Liver (tissue), 9 donors: ENCODE measurements around the gene KIF23. TPM values are rescaled to one million over a fixed set of nuclear protein-coding genes. Genes with fewer than 3 reads are reported as not detected.

Experiments used
- DNase-seq: peaks from one replicate; pipeline ENCODE4 v3.0.0-alpha.2; 2017; ENCODE audit warnings: low spot score
- H3K27ac ChIP-seq, 2 donors: one replicate each; pipeline ENCODE4 v1.7.0; 2013; ENCODE audit warnings: inconsistent platforms in 2 of 2, low read length in 2 of 2, control low read depth in 1 of 2, low read depth in 1 of 2, mild to moderate bottlenecking in 1 of 2
- H3K27me3 ChIP-seq, 4 donors: one replicate each; pipeline versions ENCODE4 v1.6.1 to v1.7.0; 2013; ENCODE audit warnings: low read length in 3 of 4, inconsistent platforms in 1 of 4, mild to moderate bottlenecking in 1 of 4, moderate library complexity in 1 of 4; ENCODE audit not compliant: control insufficient read depth in 4 of 4, insufficient read depth in 4 of 4
- H3K36me3 ChIP-seq, 4 donors: one replicate each; pipeline versions ENCODE4 v1.6.1 to v1.7.0; 2013; ENCODE audit warnings: low read length in 3 of 4, mild to moderate bottlenecking in 3 of 4, low read depth in 1 of 4, moderate library complexity in 1 of 4; ENCODE audit not compliant: control insufficient read depth in 4 of 4, insufficient read depth in 3 of 4
- H3K4me1 ChIP-seq, 4 donors: one replicate each; pipeline versions ENCODE4 v1.6.1 to v1.7.0; 2013; ENCODE audit warnings: low read length in 3 of 4, mild to moderate bottlenecking in 3 of 4, moderate library complexity in 1 of 4; ENCODE audit not compliant: control insufficient read depth in 4 of 4, insufficient read depth in 4 of 4
- H3K4me3 ChIP-seq, 3 donors: one replicate each; pipeline versions ENCODE4 v1.6.1 to v1.7.0; 2013; ENCODE audit warnings: low read length in 3 of 3, control low read depth in 1 of 3, low read depth in 1 of 3, mild to moderate bottlenecking in 1 of 3
- H3K9ac ChIP-seq, 2 donors: one replicate each; pipeline ENCODE4 v1.7.0; 2013; ENCODE audit warnings: low read length in 2 of 2, mild to moderate bottlenecking in 2 of 2, moderate library complexity in 2 of 2, control low read depth in 1 of 2, low read depth in 1 of 2
- H3K9me3 ChIP-seq, 4 donors: one replicate each; pipeline versions ENCODE4 v1.6.1 to v1.7.0; 2013; ENCODE audit warnings: low read length in 3 of 4; ENCODE audit not compliant: control insufficient read depth in 4 of 4
- ATF3 ChIP-seq: IDR thresholded peaks from 2 replicates; pipeline ENCODE4 v1.6.1; 2016; ENCODE audit warnings: antibody characterized with exemption
- EGR1 ChIP-seq, 2 donors: IDR thresholded peaks; 2 replicates each; pipeline ENCODE4 v1.6.1; 2016 to 2018; ENCODE audit warnings: antibody characterized with exemption in 2 of 2, low read depth in 2 of 2
- FOXA1 ChIP-seq: IDR thresholded peaks from 2 replicates; pipeline ENCODE4 v1.6.1; 2016; ENCODE audit warnings: antibody characterized with exemption
- FOXA2 ChIP-seq: IDR thresholded peaks from 2 replicates; pipeline ENCODE4 v1.6.1; 2016; ENCODE audit warnings: antibody characterized with exemption
- GABPA ChIP-seq, 2 donors: IDR thresholded peaks in 1 of 2; conservative IDR thresholded peaks in 1 of 2; 2 replicates each; pipeline ENCODE4 v1.6.1; 2016; ENCODE audit warnings: antibody characterized with exemption in 2 of 2, mild to moderate bottlenecking in 1 of 2, moderate library complexity in 1 of 2
- HNF4G ChIP-seq: IDR thresholded peaks from 2 replicates; pipeline ENCODE4 v1.6.1; 2016; ENCODE audit warnings: antibody characterized with exemption
- MAX ChIP-seq: IDR thresholded peaks from 2 replicates; pipeline ENCODE4 v1.6.1; 2016; ENCODE audit warnings: antibody characterized with exemption
- NR2F2 ChIP-seq: IDR thresholded peaks from 2 replicates; pipeline ENCODE4 v1.6.1; 2016; ENCODE audit warnings: antibody characterized with exemption
- RAD21 ChIP-seq, 2 donors: IDR thresholded peaks; 2 replicates each; pipeline ENCODE4 v1.6.1; 2016; ENCODE audit warnings: antibody characterized with exemption in 2 of 2, mild to moderate bottlenecking in 2 of 2
- REST ChIP-seq: IDR thresholded peaks from 2 replicates; pipeline ENCODE4 v1.6.1; 2016; ENCODE audit warnings: antibody characterized with exemption, mild to moderate bottlenecking
- RXRA ChIP-seq, 2 donors: IDR thresholded peaks; 2 replicates each; pipeline ENCODE4 v1.6.1; 2017 to 2018; ENCODE audit warnings: antibody characterized with exemption in 2 of 2, mild to moderate bottlenecking in 1 of 2
- SP1 ChIP-seq: IDR thresholded peaks from 2 replicates; pipeline ENCODE4 v1.6.1; 2018; ENCODE audit warnings: antibody characterized with exemption, mild to moderate bottlenecking
- TAF1 ChIP-seq: conservative IDR thresholded peaks from 2 replicates; pipeline ENCODE4 v1.6.1; 2016; ENCODE audit warnings: antibody characterized with exemption, mild to moderate bottlenecking
- YY1 ChIP-seq: IDR thresholded peaks from 2 replicates; pipeline ENCODE4 v1.6.1; 2016; ENCODE audit warnings: antibody characterized with exemption, mild to moderate bottlenecking
- ZBTB33 ChIP-seq: IDR thresholded peaks from 2 replicates; pipeline ENCODE4 v1.6.1; 2016; ENCODE audit warnings: antibody characterized with exemption
- WGBS: extraction: QIAGEN DNeasy Blood & Tissue Kit; methylation state at CpG from one replicate; pipeline ENCODE4 v1.1.7; 2013; 5-methylcytosine and 5-hydroxymethylcytosine counted together
- polyA plus RNA-seq, 2 donors: library from polyadenylated mRNA; stranded (reverse) in 1 of 2; unstranded in 1 of 2; fragments of 200-250 nt in 1 of 2; fragments of >200 nt in 1 of 2; fragmentation: Nextera tagmentation in 1 of 2; extraction: Ambion mirVana in 1 of 2; gene quantifications; one replicate each; pipeline versions ENCODE4 v1.2.1 to v1.2.3, GENCODE V29; 2013 to 2015
- total RNA-seq, 2 donors: library from RNA; depleted of rRNA; stranded (reverse); fragments of >200 nt; gene quantifications; one replicate each; pipeline ENCODE4 v1.2.3, GENCODE V29; 2014
- donor health status: healthy.
- donor health status: healthy.
- donor health status: healthy.
- donor health status: healthy.
- donor health status: healthy.

The KIF23 gene
- total and polyA plus RNA-seq, 4 donors = 0.25 to 32.8 (median 1.1) TPM

- peaks cover 0 to 3% (median under 1%) of the 10 kb centered on the region in 4 donors for H3K4me1 ChIP-seq
- no peak overlapping the region for H3K4me3 ChIP-seq
- TF ChIP-seq ATF3 = no peak
- no peak for TF ChIP-seq RXRA (IDR thresholded peaks at IDR 0.05)
- TF ChIP-seq EGR1 (IDR thresholded peaks at IDR 0.05; ENCODE audit: low read depth in 2 of 2) = no peak
- TF ChIP-seq FOXA1 = no peak
- no peak overlapping the region for H3K9ac ChIP-seq
- H3K36me3 ChIP-seq = no peaks in the 10 kb centered on the region
- no peaks in the 10 kb centered on the region for H3K27me3 ChIP-seq
- DNase-seq = no peak
- WGBS = 67% methylated on average over 2 of the region's 2 CpGs
- no peak overlapping the region for H3K27ac ChIP-seq
- H3K9me3 ChIP-seq = no peaks in the 10 kb centered on the region
These were observed 81.9 kb downstream of the KIF23 start for GRCh38 chr15:69496001-69496400.

- DNase-seq = no peak
- WGBS = 91% methylated on average over 1 of the region's 1 CpG
- Histone ChIP-seq H3K27ac (no peak overlapping the region), H3K9me3 (no peaks in the 10 kb centered on the region), H3K9ac (no peak overlapping the region), H3K4me3 (no peak overlapping the region), H3K27me3 (no peaks in the 10 kb centered on the region), H3K4me1 (no peaks in the 10 kb centered on the region), H3K36me3 (no peaks in the 10 kb centered on the region)
- TF ChIP-seq HNF4G = no peak
- TF ChIP-seq MAX = no peak
- TF ChIP-seq SP1 = no peak
- TF ChIP-seq REST = no peak
- no peak for TF ChIP-seq NR2F2
- TF ChIP-seq RAD21 (IDR thresholded peaks at IDR 0.05) = no peak
- no peak for TF ChIP-seq YY1
- no peak for TF ChIP-seq TAF1
- no peak for TF ChIP-seq FOXA1
- no peak for TF ChIP-seq ZBTB33
- TF ChIP-seq GABPA (IDR thresholded peaks at IDR 0.05 in 1 of 2, conservative IDR thresholded peaks at IDR 0.05 in 1 of 2) = no peak
- no peak for TF ChIP-seq FOXA2
These were observed 82.9 kb downstream of the KIF23 start for GRCh38 chr15:69497076-69497475.
